Head of caudate nucleus (tissue), 42 donors: ENCODE results near the gene GBGT1.

Experiments used
- DNase-seq, 42 donors: peaks; one replicate each; pipeline versions ENCODE4 v3.0.0 to v3.0.0-alpha.2; 2020 to 2021; ENCODE audit warnings: mixed read lengths in 7 of 42
- intact Hi-C: fragments of 100-400 bp; cut with DNase I; formaldehyde crosslinking; loops from one replicate; pipeline ENCODE4 v1.15.0; 2022

Gene GBGT1

GRCh38 chr9:133120501-133121197 lies 43.1 kb downstream of the GBGT1 start:
- intact Hi-C loops, result no loop called here
- DNase-seq, result peak in 2 of 42 donors; percentile 24 to 39

GRCh38 chr9:133119846-133120500 lies 43.7 kb downstream of the GBGT1 start:
- DNase-seq, result peak in 28 of 42 donors; percentile 45 to 85 (median 62)
- intact Hi-C loops, result loop anchor here (1.0 kb wide), 1 partner anchor 13 kb away; no protein-coding TSS in a partner anchor

GRCh38 chr9:133119103-133119845 lies 44.4 kb downstream of the GBGT1 start:
- DNase-seq, result peak; percentile 62 to 94 (median 81)
- intact Hi-C loops, result loop anchor here (1.0 kb wide), 1 partner anchor 14 kb away; no protein-coding TSS in a partner anchor

- intact Hi-C loops, result no loop called here
- peak in 1 of 42 donors; percentile 3 for DNase-seq
Observed at GRCh38 chr9:133118568-133118967, 45.1 kb downstream of the GBGT1 start.

GRCh38 chr9:133118179-133118520 lies 45.6 kb downstream of the GBGT1 start:
- DNase-seq, result no peak

GRCh38 chr9:133117271-133118178 lies 46.2 kb downstream of the GBGT1 start:
- intact Hi-C loops, result no loop called here
- DNase-seq, result peak; percentile 78 to 96 (median 92)

More at GRCh38 chr9:133118179-133118520, 45.6 kb downstream of the GBGT1 start:
- intact Hi-C loops, result no loop called here

GRCh38 chr9:133116346-133117231 lies 47.1 kb downstream of the GBGT1 start:
- DNase-seq, result peak in 6 of 42 donors; percentile 2 to 16 (median 5)
- intact Hi-C loops, result no loop called here

GRCh38 chr9:133115604-133116345 lies 47.9 kb downstream of the GBGT1 start:
- intact Hi-C loops, result no loop called here
- DNase-seq, result peak in 29 of 42 donors; percentile 35 to 90 (median 66)

GRCh38 chr9:133114886-133115603 lies 48.7 kb downstream of the GBGT1 start:
- peak in 4 of 42 donors; percentile 6 to 34 (median 22) for DNase-seq
- intact Hi-C loops, result no loop called here

GRCh38 chr9:133113949-133114885 lies 49.5 kb downstream of the GBGT1 start:
- DNase-seq, result peak in 39 of 42 donors; percentile 40 to 90 (median 72)
- intact Hi-C loops, result no loop called here

GRCh38 chr9:133113163-133113948 lies 50.4 kb downstream of the GBGT1 start:
- intact Hi-C loops, result no loop called here
- peak in 9 of 42 donors; percentile 5 to 82 (median 65) for DNase-seq

GRCh38 chr9:133112663-133113026 lies 51.1 kb downstream of the GBGT1 start:
- intact Hi-C loops, result no loop called here
- DNase-seq, result peak in 9 of 42 donors; percentile 12 to 77 (median 50)

- DNase-seq, result peak in 1 of 42 donors; percentile 3
- intact Hi-C loops, result no loop called here
Observed at GRCh38 chr9:133111808-133112662, 51.7 kb downstream of the GBGT1 start.
